GM19099 (cell line): Measurements from ENCODE around the gene STX4.

Experiments used
- POLR2A ChIP-seq: IDR thresholded peaks from 3 replicates; pipeline ENCODE4 v1.6.1; 2011; ENCODE audit warnings: low read depth; ENCODE audit not compliant: insufficient read length; ENCODE audit errors: extremely low read depth

Gene STX4

DNA sequence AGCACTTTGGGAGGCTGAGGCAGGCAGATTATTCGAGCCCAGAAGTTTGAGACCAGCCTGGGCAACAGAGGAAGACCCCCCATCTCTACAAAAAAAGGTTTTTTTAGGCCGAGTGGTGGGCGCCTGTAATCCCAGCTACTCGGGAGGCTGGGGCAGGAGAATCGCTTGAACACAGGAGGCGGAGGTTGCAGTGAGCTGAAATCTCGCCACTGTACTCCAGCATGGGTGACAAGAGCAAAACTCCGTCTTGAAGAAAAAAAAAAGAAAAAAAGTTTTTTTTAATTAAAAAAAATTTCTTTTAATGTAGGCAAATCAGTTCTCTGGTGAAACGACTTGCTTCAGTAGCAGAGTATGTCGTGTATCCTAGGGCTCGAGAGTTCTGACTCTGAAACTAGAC, 37.4 kb upstream of the STX4 start:
- no peak for TF ChIP-seq POLR2A

DNA sequence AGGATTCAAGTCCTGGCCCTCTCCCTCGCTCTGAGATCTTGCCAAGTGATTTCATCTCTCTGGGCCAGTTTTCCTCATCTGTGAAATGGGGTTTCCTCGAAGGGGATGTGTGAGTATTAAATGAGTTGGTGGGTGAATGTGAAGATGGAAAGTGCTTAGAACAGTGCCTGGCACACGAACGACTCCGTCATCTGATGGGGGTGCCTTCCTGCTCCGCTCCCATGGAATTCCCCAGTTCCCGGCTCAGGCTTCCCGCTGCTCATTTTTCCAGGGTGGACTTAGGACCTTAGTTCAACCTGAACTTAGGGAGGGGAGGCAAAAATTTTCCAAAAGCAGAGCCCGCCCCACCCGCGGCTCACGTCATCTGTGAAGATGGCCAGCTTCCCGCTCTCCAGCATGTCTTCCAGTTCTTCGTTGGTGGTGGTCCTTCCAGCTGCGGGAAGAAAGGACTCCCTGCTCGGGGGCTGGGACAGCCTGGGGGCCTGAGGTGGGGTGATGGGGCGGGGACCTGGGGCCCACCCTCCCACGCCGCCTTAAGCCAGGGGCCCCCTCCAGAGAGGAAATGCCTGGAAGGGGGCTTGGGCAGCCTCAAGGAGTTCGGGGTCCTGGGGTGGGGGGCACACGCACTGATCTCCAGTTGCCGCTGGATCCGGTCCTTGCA, 36.9 kb upstream of the STX4 start:
- no peak for TF ChIP-seq POLR2A

DNA sequence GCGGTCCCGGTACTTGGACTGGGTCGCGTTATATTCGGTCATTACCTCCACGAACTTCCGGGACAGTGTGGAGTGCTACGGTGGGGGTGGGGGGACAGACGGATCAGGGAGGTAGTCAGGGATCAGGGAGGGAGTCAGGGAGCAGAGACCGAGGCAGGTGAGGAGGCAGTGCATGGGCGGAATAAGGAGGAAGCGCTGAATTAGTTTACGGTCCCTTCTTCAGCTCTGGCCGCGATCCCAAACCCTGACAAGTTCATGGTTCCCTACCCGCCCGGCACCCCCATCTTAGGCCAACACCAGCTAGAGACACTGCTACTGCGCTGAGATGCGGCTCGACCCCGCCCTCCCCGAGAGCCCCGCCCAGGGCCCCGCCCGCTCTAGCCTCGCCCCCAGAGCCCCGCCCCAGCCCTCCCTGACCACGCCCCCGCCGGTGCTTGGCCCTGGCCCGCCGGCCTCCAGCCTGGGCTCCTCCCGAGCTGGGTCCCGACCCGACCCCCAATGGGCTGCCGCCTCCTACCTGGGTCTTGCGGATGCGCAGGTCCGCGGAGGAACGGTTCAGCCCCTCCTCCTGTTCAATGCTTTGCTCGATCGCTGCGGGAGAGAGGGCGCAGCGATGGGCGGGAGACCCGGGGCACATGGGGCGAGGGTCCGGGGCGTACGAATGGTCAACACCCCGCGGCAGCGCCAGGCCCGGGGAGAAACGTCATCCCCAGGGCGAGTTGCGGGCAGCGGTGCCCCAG, 36.2 kb upstream of the STX4 start:
- peak; percentile 77 for TF ChIP-seq POLR2A

DNA sequence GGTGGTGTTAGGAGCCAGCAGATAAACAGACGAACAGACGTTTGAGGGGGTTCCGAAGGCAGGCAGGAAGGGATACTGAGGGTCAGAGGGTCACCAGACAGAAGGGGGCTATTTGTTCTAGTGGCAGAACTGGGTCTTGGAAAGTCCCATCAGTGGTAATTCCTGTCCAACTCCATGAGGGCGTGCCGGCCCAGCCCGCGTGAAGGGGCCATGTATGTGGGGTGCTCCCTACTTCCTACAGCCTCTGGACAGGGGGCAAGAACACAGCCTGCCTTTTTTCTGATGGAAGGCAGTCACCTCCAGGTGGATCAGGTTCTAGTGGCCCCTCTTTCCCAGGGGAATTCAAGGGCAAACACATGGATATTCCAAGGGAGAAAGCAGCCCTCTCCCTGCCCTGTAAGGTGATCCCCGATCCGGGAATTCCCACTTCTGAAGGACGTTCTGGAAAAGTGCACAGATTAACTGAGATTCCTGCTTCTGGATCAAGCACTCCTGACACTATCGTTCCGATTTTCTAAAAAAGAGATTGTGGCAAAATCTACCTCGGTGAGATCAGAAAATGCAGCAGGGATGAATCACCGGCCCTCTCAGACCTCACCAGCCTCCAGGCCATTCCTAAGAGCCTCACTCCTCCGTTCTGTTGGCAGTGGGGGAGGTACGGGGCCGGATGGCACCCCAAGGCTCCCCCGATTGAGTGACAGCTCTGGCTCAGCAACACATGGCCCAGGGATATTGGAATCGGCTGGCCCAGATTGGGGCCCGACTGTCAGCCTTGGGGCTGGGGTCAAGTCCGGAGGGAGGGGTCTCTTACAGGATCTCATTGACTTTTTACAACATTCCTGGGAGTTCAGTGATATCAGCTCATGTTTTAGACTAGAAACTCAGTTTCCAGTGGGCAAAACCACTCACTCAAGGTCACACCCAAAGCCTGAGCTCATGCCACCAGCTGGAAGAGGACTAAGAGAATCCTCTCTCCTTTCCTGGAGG, 35.3 kb upstream of the STX4 start:
- TF ChIP-seq POLR2A: no peak

DNA sequence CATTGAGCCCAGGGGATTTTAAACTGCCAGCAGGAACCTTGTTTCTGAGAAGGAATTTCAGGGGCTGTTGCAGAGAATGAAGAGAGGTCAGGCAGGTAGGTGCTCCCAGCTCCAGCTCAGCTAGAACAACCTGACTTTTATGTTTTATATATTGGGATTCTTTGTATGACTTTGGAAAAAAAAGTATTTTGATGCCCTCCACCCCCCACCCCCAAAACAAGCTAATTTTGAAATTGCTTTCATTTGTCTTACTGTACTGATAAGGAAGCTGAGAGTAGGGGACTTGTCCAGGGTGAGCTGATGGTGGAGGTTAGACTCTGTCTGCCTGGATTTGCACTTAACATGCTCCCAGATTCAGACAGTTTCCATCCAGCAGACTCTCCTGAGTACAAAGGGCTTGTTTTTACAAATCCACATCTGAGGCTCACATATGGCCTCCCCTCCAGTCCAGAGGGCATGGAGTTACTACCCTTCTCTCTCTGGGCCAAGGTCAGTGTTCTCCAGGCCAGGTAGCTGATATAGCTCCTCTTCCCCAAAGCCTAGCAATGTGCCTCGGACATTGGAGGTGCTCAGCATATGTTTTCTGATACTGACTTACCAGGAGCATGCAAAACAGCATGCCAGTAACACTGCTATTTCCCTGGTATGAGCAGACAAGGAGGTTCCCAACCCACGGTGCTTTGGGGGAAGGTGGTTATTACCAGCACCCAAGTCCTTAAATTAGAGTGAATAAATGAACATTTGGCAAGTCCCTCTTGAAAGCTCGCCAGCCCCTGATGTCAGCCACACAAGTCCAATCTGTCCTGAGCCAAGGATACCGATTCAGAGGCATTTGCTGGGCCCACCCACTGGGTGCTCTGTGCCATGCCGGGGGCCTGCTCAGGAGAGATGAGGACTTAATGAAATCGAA, 34.3 kb upstream of the STX4 start:
- no peak for TF ChIP-seq POLR2A

DNA sequence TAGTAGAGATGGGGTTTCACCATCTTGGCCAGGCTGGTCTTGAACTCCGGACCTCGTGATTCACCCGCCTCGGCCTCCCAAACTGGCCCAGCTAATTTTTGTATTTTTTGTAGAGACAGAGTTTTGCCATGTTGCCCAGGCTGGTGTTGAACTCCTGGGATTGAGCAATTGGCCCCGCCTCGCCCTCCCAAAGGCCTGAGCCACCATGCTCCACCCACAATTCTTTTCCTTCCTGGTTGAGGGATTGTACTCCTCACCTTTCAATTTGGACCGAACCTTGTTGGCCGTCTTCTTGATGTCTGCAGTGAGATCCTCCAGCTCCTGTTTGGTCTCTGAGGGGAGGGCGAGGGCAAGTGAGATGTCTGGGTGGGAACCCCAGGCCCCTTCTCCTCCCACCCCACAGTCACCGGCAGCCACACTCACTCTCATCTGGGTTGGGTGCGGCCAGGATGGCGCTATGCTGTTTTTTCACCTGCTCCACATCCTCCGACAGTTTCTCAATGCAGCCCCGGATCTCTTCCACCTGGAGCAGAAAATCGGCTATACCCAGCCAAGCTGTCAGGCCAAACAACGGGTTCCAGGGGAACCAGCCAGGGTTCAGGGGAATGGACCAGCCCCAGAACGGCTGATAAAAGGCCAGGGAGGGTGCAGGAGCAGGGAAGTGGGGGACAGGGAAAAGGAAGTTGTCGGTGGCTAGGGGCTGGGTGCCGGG, 32.5 kb upstream of the STX4 start:
- no peak for TF ChIP-seq POLR2A

DNA sequence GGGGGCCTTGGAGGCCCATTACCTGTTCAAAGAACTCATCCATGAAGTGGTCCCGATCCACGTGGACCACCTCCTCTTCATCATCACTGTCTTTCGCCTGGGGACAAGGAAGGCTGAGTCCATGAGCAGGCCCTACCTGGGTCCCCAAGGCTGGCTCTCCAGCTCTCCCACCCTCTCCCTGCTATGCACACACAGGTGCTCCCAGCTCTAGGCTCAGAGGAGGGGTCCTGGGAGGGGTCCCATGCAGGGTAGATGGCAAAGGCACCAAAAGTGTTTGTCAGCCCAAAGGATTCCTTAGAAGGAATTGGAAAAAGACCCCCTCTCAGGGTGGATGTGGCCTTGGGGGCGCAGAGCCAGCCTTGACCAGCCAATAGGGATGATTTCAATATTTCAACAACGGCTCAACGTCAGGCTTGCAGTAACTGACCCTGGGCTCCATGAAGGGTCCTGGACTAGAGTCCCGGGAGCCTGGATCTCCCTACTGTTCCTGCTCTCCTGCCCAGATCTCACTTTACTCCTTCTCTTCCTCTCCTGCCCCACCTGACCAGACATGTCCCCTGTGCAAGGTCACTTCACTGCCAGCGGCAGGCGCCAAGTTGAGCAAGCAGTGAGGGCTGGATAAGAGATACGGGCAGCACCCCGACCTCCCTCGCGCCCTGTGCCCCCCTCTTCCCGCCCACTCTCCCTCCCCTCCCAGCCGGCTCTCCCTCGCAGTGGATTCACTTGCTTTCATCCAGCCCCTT, 31.7 kb upstream of the STX4 start:
- no peak for TF ChIP-seq POLR2A

DNA sequence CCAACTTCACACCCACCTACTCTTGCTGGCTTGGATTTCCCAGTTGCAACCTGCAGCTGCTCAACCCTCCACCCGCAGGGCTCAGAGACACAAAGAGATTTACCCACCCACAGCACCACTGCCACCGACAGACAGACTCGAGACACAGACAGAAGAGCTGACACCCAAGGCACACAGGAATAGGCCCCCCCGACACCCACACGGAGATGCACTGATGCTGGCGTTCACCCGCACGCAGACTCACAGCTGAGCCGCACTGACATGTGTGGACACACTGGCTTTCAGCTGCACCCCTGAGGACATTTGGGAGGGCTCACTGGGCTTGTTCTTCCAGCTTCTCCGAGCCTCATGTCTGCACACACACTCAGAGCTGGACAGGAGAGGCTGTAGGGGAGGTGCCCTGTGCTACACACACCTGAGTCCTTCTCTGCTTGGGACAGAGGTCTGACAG, 31.1 kb upstream of the STX4 start:
- TF ChIP-seq POLR2A: no peak

DNA sequence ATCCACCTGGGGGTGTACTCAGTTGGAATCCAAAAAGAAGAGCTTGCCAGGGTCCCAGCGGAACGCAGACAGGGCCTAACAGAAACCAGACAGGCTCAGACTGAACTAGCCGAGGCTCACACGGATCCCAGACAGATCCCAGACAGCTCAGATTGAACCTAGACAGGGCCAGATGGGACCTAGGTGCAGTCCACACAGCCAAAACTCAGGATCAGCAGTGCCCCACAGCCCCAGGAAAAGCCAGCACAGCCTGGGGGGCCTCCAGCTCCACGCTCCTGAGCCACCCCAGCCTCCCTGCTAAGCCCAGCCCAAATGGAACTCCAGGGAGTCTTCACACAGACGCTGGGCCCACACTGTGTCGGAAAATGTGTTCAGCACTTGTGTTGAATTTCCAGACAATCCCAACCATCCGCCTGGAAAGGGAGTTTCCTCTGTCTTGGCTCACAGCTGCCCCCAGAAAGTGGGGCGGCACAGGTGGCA, 30.5 kb upstream of the STX4 start:
- no peak for TF ChIP-seq POLR2A

DNA sequence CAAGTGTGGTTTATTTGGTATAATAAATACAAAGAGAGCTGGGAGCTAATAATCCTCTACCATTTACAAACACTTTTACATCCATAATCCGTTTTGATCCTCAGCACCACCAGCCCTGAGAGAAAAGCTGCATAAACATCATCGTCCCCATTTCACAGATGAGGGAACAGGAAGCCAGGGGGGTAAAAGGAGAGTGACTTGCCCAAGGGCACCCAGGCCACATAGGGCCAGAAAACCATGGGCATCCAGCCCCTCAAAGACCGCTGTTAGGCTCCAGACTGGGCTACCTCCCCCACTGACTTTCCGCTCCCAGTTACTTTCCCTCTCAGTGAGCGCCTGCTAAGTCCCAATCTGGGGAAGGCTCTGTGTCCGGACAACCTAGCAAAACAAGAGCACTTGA, 29.6 kb upstream of the STX4 start:
- no peak for TF ChIP-seq POLR2A

DNA sequence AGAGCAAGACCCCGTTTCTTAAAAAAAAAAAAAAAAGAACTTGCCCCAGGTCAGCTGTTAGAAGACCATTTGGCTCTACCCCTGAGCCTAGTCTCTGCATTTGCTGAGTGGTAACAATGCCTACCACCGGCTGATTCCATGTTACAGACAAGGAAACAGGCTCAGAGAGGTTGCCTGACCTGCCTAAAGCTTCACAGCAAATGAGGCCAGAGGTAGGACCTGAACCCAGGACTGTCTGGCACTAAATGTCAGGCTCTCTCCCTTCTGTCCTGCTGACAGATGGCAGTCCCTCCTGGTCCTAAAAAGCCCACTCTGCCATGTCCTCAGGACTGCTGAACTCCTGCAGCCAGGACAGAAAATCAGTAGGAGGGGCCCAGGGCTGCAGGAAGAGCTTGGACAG, 28.7 kb upstream of the STX4 start:
- no peak for TF ChIP-seq POLR2A

DNA sequence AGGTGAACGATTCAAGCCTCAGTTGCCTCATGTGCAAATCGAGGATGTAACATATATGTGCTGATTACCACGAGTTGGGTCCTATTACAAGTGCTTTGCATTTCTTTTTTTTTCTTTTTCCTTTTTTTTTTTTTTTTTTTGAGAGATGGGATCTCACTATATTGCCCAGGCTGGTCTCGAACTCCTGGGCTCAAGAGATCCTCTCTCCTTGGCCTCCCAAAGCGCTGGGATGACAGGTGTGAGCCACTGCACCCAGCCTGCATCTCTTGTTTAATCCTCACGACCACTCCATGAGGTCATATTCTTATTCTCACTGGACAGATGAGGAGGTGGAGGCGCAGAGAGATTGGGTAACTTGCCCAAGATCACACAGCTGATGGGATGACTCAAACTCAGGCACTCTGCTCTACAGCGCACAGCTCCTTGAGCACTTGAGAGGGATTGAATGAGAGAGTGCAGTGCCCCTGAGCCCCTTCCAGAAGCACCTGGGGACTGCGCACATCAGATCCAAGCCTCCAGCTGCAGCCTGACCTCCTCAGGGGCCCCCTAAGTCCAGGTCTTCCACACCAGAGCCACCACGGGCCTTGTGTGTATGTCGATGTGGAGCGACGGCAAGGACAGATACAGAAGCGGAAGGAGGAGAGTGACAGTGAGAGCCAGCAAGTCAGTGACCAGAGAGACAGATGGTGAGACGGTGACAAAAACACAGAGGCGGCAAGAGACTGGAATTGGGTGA, 27.8 kb upstream of the STX4 start:
- no peak for TF ChIP-seq POLR2A
